ENCODE results near the gene KCNK17. TPM values are rescaled to one million over a fixed set of nuclear protein-coding genes. Genes with fewer than 3 reads are reported as not detected.
"Not testable (repeated sequence)": the region's sequence is repeated elsewhere in the genome, so short reads cannot be mapped to it uniquely, and the experiment has no call there.

KCNK17 gene
- total RNA-seq, 1 donor from 2014 or later, result not detected

DNA sequence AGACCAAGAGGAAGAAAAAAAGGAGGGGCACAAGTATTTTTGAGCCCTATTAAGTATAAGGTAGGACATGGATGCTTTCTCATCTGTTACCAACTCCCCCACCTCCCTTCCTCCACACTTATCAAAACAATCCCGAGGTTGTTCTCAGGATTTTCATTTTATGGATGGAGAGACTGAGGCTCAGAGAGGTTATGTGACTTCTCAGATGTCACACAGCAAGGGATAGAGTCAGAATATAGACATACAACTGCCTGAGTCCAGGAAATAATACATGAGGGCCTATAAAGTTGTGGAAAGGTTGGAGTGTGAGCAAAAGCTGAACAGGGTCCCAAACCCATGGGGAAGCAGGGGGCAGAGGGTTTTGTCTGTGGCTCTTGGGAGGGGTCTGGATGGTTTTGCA is 19.3 kb downstream of the KCNK17 start:
- TF ChIP-seq, protein P1, sequence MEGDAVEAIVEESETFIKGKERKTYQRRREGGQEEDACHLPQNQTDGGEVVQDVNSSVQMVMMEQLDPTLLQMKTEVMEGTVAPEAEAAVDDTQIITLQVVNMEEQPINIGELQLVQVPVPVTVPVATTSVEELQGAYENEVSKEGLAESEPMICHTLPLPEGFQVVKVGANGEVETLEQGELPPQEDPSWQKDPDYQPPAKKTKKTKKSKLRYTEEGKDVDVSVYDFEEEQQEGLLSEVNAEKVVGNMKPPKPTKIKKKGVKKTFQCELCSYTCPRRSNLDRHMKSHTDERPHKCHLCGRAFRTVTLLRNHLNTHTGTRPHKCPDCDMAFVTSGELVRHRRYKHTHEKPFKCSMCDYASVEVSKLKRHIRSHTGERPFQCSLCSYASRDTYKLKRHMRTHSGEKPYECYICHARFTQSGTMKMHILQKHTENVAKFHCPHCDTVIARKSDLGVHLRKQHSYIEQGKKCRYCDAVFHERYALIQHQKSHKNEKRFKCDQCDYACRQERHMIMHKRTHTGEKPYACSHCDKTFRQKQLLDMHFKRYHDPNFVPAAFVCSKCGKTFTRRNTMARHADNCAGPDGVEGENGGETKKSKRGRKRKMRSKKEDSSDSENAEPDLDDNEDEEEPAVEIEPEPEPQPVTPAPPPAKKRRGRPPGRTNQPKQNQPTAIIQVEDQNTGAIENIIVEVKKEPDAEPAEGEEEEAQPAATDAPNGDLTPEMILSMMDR (IDR thresholded peaks at IDR 0.05; ENCODE audit: partially characterized antibody, unreplicated experiment), result no peak
- Mint-ChIP-seq H3K4me1 (ENCODE audit: low read depth, unreplicated experiment) (peaks cover 4% of the 10 kb centered on the region), H3K9me3 (ENCODE audit: unreplicated experiment) (peaks cover 3% of the 10 kb centered on the region), H3K27me3 (ENCODE audit: unreplicated experiment) (peaks cover 5% of the 10 kb centered on the region), H3K36me3 (ENCODE audit: unreplicated experiment) (no peaks in the 10 kb centered on the region), H3K4me3 (ENCODE audit: unreplicated experiment) (no peak overlapping the region), H3K27ac (ENCODE audit: unreplicated experiment) (no peak overlapping the region)
- no peak for DNase-seq

DNA sequence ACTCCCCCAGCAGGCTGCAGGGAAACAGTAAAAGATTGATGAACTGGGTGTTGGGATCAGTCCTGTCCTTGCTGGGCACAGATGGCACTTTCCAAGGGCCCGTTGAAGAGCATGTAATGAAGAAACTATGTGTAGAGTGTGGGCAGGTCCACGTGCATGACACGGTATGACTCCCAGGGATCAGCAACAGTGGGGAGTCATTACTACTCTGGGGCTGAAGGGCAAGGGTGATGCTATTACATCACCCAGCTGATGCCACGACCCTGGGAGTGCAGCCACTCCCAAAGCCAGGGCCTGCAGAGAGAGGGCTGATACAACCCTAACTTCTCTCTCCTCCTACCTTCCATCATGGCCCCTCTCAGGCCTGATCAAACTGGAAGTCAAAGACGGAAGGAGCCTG is 20.1 kb downstream of the KCNK17 start:
- no peak overlapping the region for H3K4me3 Mint-ChIP-seq (ENCODE audit: unreplicated experiment)
- DNase-seq, result no peak
- peaks cover 3% of the 10 kb centered on the region for H3K9me3 Mint-ChIP-seq (ENCODE audit: unreplicated experiment)
- peaks cover 4% of the 10 kb centered on the region for H3K4me1 Mint-ChIP-seq (ENCODE audit: low read depth, unreplicated experiment)
- no peak overlapping the region for H3K27ac Mint-ChIP-seq (ENCODE audit: unreplicated experiment)
- TF ChIP-seq, protein P1 (IDR thresholded peaks at IDR 0.05; ENCODE audit: partially characterized antibody, unreplicated experiment), result no peak
- no peaks in the 10 kb centered on the region for H3K36me3 Mint-ChIP-seq (ENCODE audit: unreplicated experiment)
- H3K27me3 Mint-ChIP-seq (ENCODE audit: unreplicated experiment), result peaks cover 5% of the 10 kb centered on the region

DNA sequence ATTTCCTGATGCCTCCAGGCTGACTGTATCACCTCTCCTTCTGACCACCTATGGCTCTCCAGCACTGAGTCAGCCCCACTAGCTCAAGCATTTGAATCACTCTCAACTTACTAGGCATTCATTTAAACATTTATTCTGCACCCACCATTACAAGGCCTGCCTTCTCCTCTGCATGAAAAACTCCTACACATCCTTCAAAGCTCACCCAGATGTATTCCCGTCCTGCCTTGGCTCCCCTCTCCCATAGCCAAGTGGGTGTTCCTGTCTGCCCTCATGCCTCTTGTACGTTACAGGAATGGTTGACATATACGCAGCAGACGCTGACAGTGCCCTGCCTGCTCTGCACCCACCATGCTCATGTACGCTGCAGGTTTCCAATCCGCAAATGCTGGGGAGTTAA is 21.6 kb downstream of the KCNK17 start:
- Mint-ChIP-seq H3K4me3 (ENCODE audit: unreplicated experiment) (no peak overlapping the region), H3K4me1 (ENCODE audit: low read depth, unreplicated experiment) (peaks cover 4% of the 10 kb centered on the region), H3K9me3 (ENCODE audit: unreplicated experiment) (peaks cover 3% of the 10 kb centered on the region), H3K27me3 (ENCODE audit: unreplicated experiment) (peaks cover 4% of the 10 kb centered on the region), H3K27ac (ENCODE audit: unreplicated experiment) (no peak overlapping the region), H3K36me3 (ENCODE audit: unreplicated experiment) (no peaks in the 10 kb centered on the region)
- TF ChIP-seq, protein P1 (IDR thresholded peaks at IDR 0.05; ENCODE audit: partially characterized antibody, unreplicated experiment), result no peak
- DNase-seq, result no peak

DNA sequence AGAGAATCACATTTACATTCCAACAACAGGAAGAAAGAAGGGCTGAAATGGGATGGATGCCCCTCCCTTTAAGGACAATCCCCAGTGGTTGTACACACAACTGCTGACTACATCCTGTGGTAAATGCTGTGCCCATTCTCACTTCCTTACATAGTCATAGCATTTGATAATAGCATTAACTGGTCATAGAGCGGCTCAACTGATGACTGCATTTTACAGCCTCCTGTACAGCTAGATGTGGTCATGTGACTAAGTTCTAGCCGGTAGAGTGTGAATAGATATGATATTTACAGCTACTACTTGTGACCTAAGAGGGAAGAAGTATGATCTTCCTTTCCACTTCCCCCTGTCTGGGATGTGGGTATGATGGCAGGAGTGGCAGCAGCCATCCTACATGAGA is 24.7 kb downstream of the KCNK17 start:
- no peaks in the 10 kb centered on the region for H3K36me3 Mint-ChIP-seq (ENCODE audit: unreplicated experiment)
- no peak for DNase-seq
- H3K4me1 Mint-ChIP-seq (ENCODE audit: low read depth, unreplicated experiment), result no peaks in the 10 kb centered on the region
- H3K4me3 Mint-ChIP-seq (ENCODE audit: unreplicated experiment), result no peak overlapping the region
- peaks cover 4% of the 10 kb centered on the region for H3K27me3 Mint-ChIP-seq (ENCODE audit: unreplicated experiment)
- no peak overlapping the region for H3K27ac Mint-ChIP-seq (ENCODE audit: unreplicated experiment)
- peaks cover 2% of the 10 kb centered on the region for H3K9me3 Mint-ChIP-seq (ENCODE audit: unreplicated experiment)
- TF ChIP-seq, protein P1 (IDR thresholded peaks at IDR 0.05; ENCODE audit: partially characterized antibody, unreplicated experiment), result no peak

DNA sequence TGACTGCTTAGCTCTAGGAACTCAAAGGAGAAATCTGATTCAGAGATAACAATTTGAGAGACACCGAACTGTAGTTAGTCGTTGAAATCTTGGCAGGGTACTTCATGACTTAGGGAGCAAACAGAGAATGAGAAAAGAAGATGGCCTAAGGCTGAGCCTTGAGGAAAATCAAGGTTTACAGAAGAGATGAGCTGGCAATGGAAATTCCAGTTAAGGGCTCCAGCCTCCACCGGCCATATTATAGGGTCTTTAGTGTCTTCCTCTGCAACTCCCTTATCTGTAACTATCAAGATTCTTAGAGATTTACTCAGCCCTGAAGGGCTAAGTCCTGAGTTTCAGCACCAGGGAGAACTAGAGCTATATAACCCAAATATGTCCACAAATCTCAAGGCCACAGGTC is 26.6 kb downstream of the KCNK17 start:
- Mint-ChIP-seq H3K4me3 (ENCODE audit: unreplicated experiment) (no peak overlapping the region), H3K36me3 (ENCODE audit: unreplicated experiment) (no peaks in the 10 kb centered on the region), H3K27me3 (ENCODE audit: unreplicated experiment) (peaks cover 4% of the 10 kb centered on the region), H3K27ac (ENCODE audit: unreplicated experiment) (no peak overlapping the region), H3K4me1 (ENCODE audit: low read depth, unreplicated experiment) (no peaks in the 10 kb centered on the region), H3K9me3 (ENCODE audit: unreplicated experiment) (peaks cover 2% of the 10 kb centered on the region)
- no peak for DNase-seq
- TF ChIP-seq, protein P1 (IDR thresholded peaks at IDR 0.05; ENCODE audit: partially characterized antibody, unreplicated experiment), result no peak

DNA sequence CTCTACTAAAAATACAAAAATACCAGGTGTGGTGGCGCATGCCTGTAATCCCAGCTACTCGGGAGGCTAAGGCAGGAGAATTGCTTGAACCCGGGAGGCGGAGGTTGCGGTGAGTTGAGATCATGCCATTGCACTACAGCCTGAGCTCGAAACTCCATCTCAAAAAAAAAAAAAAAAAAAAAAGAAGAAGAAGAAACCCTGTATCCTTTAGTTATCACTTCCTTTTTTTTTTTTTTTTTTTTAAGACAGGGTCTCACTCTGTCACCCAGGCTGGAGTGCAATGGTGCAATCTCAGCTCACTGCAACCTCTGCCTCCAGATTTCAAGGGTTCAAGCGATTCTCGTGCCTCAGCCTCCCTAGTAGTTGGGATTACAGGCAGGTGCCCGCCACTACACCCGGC is 27.6 kb downstream of the KCNK17 start:
- DNase-seq; H3K36me3 Mint-ChIP-seq (ENCODE audit: unreplicated experiment); H3K4me3 Mint-ChIP-seq (ENCODE audit: unreplicated experiment); H3K9me3 Mint-ChIP-seq (ENCODE audit: unreplicated experiment); H3K27ac Mint-ChIP-seq (ENCODE audit: unreplicated experiment); H3K4me1 Mint-ChIP-seq (ENCODE audit: low read depth, unreplicated experiment); H3K27me3 Mint-ChIP-seq (ENCODE audit: unreplicated experiment): not testable (repeated sequence)

All from glutamatergic neuron (in vitro differentiated cells).